GM19324 (cell line): ENCODE measurements around the gene UBL4A.

ENCODE experiments used
- ATAC-seq: cut with Tn5 transposase; IDR thresholded peaks from one replicate; pipeline ENCODE4 v1.9.1; 2021; ENCODE audit warnings: mild to moderate bottlenecking, moderate library complexity; ENCODE audit not compliant: unreplicated experiment, low FRiP score

UBL4A gene

DNA sequence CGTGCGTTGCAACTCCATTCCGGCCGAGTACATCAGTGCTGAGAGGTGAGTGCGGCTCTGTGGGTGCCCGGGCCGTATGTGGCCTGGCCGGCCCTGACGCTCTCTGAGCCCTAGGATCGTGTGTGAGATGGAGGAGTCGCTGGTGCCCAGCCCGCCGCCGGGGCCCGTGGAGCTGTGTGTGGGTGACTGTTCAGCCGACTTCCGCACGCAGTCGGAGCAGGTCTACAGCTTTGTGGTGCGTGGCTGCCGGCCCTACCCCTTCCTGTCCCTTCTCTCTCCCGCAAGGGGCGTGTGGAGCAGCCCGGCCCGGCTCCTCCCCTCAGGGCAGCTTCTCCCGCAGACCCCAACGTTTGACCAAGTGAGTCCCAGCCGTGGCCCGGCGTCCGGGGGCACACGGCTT is 20.4 kb downstream of the UBL4A start:
- ATAC-seq, result no peak

- ATAC-seq, result no peak
Measured at GRCh38 chrX:154465601-154466000, 20.8 kb downstream of the UBL4A start.

DNA sequence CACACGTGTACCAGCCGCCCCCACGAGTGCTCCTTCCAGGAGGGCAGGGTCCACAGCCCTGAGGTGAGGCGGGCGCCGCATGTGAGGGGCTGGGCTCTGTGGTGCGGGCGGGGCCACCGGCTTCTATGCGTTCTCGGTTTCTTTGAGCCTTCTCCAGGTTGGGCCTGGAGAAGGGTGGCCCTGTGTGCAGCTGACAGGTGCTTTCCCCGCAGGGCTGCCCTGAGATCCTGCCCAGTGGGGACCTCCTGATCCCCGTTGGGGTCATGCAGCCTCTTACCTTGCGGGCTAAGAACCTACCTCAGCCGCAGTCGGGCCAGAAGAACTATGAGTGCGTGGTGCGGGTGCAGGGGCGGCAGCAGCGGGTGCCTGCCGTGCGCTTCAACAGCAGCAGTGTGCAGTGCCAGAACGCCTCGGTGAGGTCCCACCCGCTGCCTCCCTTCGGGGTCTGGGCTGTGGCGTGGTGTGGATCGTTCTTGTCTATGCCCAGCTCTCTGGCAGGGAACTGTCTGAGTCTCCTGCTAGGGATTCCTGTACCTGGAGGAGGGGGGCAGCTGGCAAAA is 21.5 kb downstream of the UBL4A start:
- no peak for ATAC-seq

DNA sequence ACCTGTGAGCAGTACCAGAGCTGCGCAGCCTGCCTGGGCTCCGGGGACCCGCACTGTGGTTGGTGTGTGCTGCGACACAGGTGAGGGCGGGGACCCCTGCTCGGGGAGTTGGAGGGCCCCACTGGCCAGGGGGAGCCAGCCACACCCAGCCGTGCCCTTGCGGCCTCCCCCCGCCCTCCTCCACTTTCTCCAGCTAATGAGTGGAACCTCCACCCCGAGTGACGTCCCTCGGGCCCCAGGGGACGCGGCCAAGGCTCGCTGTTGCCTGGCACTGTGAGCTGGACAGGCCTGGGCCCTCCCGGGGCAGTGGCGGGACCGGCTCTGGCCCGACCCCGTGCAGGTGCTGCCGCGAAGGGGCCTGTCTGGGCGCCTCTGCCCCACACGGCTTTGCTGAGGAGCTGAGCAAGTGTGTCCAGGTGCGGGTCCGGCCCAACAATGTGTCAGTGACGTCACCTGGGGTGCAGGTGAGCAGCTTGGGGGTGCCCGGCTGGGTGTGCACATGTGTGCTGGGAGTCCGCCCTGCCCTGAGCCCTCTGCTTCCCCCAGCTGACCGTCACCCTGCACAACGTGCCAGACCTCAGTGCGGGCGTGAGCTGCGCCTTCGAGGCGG is 22.7 kb downstream of the UBL4A start:
- ATAC-seq, result no peak

DNA sequence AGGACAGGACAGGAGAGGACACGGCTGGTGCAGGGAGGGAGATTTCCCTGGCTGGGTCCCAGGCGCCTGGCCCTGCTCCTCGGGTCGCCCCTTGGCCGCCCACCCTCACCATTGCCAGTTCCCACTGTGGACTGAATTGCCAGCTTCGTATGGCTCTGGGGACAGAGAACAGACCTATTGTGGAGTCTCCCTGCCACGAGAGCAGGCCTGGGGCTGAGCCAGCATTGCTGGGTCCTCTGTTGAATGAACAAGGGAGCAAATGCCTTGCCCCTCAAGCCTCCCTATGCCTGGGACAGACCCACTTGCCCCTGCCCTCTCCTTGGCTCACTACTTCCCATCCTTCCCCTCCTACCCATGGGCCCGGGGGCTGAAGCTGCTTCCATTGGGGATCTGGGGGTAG is 24.0 kb downstream of the UBL4A start:
- ATAC-seq, result no peak

- no peak for ATAC-seq
Measured at GRCh38 chrX:154460326-154460725, 26.1 kb downstream of the UBL4A start.

- no peak for ATAC-seq
Measured at GRCh38 chrX:154459832-154460231, 26.6 kb downstream of the UBL4A start.

DNA sequence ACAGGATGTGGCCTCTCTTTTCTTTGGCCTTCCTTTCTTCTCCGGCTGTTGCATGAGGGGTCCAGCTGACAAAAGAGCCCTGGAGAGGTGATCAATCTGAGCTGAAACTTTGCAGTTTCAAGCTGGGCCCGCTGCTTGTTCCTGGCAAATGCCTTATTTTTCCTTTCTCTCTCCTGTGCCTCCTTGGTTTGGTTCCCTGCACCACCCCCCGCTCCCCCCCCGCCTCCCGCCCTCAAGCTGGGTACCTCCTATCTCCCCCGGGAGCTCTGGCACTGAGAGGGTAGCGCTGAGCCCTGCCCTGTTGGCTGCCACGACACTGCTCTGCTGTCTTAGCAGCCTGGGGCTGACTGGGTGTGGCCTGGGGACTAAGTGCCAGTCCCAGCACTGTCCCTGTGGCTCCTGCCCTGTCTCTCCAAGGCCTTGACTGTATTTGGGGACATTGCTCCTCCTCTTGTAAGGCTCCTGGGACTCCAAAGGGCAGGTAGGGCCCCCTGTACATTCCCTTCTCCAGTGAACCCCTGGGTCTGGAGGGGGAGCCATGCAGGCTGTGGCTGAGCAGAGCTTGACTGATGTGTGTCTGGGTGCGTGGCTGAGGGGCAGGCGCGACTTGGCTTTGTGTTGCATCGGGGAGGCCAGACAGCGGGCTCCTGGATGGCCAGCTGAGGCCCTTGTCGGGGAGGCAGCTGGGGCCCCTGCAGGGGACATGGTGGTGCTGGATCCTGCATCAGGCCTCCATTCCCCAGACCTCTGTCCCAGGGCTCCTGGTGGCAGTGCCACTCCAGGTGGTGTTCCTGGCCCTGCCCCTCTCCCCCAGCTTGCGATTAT is 27.2 kb downstream of the UBL4A start:
- ATAC-seq, result no peak

GRCh38 chrX:154458116-154458953 is 28.1 kb downstream of the UBL4A start, which contains the start of gene PLXNA3:
Gene PLXNA3 (plus strand): TSS chrX:154458281. CDS start chrX:154460184, 1,903 bp downstream.
- ATAC-seq, result peak; percentile 67

DNA sequence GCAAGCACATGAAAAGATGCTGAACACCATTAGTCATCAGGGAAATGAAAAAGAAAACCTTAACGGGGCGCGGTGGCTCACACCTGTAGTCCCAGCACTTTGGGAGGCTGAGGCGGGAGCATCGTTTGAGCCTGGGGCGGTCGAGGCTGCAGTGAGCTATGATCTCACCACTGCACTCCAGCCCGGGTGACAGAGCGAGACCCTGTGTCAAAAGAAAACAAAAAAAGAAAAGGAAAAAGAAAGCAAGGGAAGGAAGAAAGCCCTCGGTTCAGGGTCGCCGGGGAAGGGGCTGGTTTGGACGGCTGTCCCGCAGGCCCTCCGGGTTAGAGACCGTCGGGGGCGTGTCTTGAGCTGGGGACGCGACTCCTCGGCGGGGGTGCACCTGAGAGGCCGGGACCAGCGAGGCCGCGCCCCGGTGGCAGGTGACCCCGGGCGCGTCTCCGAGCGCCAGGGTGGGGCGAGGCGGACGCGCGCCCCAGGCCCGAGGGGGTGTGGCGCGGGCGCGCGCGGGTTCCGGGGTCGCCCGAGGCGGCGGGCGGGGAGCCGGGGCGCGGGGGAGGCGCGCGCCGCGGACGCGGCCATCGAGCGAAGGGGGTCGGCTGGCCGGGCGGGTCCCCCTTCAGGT is 28.8 kb downstream of the UBL4A start:
- peak; percentile 50 for ATAC-seq

GRCh38 chrX:154452823-154453222 is 33.6 kb downstream of the UBL4A start:
- no peak for ATAC-seq

DNA sequence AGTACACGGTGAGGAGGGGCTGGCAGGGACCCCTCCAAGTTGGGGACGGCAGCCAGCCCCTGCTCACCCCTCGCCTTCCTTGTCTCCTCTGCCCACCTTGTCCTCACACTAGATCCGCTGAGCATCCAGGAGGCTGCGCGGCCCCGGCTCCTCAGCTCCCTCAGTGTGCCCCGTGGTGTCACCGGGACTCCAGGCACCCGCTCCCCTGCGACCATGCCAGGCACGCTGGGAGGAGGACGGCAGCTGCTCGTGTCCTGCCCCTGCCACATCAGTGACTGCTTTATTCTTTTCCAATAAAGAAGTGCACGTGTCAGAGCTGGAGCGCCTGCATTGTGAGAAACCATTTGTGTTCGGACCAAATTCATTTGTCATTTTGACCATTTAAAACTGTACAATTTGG is 36.1 kb downstream of the UBL4A start:
- ATAC-seq, result no peak

DNA sequence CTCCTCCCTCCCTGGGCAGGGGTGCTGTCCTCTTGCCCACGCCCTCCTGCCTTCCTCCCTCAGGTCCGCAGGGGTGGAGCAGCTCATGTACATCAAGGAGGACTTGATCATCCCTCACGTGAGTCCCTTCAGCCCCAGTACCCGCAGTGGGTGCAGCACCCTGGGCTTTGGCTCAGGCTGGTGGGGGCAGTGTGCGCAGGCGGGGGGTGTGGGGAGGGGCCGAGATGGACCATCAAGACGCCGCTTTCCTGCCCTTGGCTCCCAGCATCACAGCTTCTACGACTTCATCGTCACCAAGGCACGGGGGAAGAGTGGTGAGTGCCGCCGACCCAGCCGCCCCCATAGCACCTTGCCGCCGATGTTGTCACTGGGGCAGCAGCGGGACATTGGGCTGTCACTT is 36.8 kb downstream of the UBL4A start:
- no peak for ATAC-seq

DNA sequence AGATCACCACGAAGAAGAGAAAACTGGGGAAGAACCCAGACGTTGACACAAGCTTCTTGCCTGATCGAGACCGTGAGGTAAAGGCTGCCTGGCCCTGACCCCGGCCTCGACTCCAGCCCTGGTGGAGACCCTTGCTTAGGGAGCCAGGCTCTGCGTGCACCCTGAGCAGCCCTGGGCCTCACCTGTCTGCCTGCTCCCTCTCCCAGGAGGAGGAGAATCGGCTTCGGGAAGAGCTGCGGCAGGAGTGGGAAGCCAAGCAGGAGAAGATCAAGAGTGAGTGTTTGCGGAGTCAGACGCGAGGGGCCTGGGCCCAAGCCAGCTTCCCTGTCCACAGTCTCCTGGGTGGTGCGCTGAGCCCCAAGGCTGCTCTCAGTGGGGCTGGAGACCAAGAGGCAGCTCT is 37.9 kb downstream of the UBL4A start:
- ATAC-seq, result no peak

DNA sequence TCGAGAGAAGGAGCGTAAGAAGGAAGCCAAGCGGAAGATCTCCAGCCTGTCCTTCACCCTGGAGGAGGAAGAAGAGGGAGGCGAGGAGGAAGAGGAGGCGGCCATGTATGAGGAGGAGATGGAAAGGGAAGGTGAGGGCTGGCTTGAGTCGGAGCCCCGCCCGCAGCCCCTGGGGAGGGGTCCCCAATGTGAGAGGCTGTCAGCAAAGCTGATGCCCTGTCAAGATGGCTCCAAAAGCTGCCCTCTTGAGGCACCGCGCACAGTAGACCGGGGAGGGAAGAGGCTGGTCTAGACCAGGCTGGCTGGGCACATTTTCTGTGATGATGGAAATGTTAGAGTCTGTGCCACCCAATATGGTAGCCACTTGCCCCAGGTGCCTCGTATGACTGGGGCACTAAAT is 40.0 kb downstream of the UBL4A start:
- no peak for ATAC-seq

GRCh38 chrX:154445776-154446175 is 40.6 kb downstream of the UBL4A start:
- ATAC-seq, result no peak

DNA sequence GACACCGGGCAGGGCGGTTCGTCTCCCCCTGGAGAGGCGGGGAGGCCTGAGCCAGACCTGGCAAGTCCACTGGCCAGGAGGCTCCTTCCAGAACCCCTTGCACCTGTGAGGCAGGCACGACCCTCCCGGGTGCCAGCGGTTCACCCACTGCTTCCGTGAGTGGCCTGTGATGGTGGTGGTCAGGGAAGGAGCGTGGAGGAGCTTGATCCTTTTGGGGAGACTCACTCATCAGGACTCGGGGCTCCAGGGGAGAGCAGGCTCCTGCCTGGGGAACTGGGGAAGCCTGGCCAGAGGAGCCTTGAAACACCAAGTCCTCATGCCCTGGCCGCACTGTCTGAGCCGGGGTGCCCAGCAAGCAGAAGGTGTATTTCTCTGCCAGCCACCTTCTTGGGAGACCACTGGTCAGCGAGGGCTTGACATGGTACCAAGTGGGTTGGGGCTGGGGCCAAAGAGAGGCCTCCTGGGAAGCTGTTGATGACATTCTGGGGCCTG is 41.6 kb downstream of the UBL4A start:
- no peak for ATAC-seq

- peak; percentile 76 for ATAC-seq
Measured at GRCh38 chrX:154443992-154444754, 42.2 kb downstream of the UBL4A start, which contains the start of gene FAM50A. Gene FAM50A (plus strand): TSS chrX:154444141. CDS start chrX:154444236, 95 bp downstream.

GRCh38 chrX:154443479-154443910 is 42.9 kb downstream of the UBL4A start:
- ATAC-seq, result no peak
